Raji (cell line): ENCODE data around the gene LRRC26.
A peak's percentile ranks its signal among the peaks of the same experiment; 100 is the strongest.

Experiments
- POLR2A ChIP-seq: IDR thresholded peaks from 2 replicates; pipeline ENCODE4 v1.6.1; 2011; ENCODE audit warnings: low read depth, low read length, control low read depth; ENCODE audit not compliant: insufficient read depth

Gene LRRC26

GRCh38 chr9:137169896-137170358 lies at the start of gene LRRC26:
Gene LRRC26, minus strand, starts transcription at chr9:137170051. Its CDS starts 108 bp downstream, at chr9:137169943.
- no peak for TF ChIP-seq POLR2A

GRCh38 chr9:137218754-137219271 lies 49.0 kb upstream of the LRRC26 start:
- TF ChIP-seq POLR2A = no peak

- TF ChIP-seq POLR2A = no peak
Observed at GRCh38 chr9:137218212-137218753, 48.4 kb upstream of the LRRC26 start.

GRCh38 chr9:137217276-137218211 lies 47.7 kb upstream of the LRRC26 start:
- TF ChIP-seq POLR2A = no peak

- TF ChIP-seq POLR2A = no peak
Observed at GRCh38 chr9:137216188-137216965, 46.5 kb upstream of the LRRC26 start.

- no peak for TF ChIP-seq POLR2A
Observed at GRCh38 chr9:137215196-137215986, 45.5 kb upstream of the LRRC26 start.

GRCh38 chr9:137214620-137215019 lies 44.8 kb upstream of the LRRC26 start:
- no peak for TF ChIP-seq POLR2A

GRCh38 chr9:137213160-137214060 lies 43.6 kb upstream of the LRRC26 start:
- TF ChIP-seq POLR2A = no peak

- TF ChIP-seq POLR2A = no peak
Observed at GRCh38 chr9:137212520-137212919, 42.7 kb upstream of the LRRC26 start.

GRCh38 chr9:137211532-137211931 lies 41.7 kb upstream of the LRRC26 start:
- TF ChIP-seq POLR2A = no peak

- no peak for TF ChIP-seq POLR2A
Observed at GRCh38 chr9:137206602-137207001, 36.8 kb upstream of the LRRC26 start.

GRCh38 chr9:137205126-137206069 lies 35.5 kb upstream of the LRRC26 start, which contains the start of the genes NDOR1 and TMEM203:
Gene NDOR1, plus strand, starts transcription at chr9:137205700. Its CDS starts 78 bp downstream, at chr9:137205778.
Gene TMEM203, minus strand, starts transcription at chr9:137205648. Its CDS starts 234 bp downstream, at chr9:137205414.
- TF ChIP-seq POLR2A = peak; percentile 86
